ENCODE measurements around the gene PDGFB.

- TF ChIP-seq CTCF (IDR thresholded peaks at IDR 0.05; ENCODE audit: insufficient read depth, low read length): no peak
- TF ChIP-seq POLR2AphosphoS5 (IDR thresholded peaks at IDR 0.05; ENCODE audit: low read depth): no peak
- TF ChIP-seq REST (IDR thresholded peaks at IDR 0.05; ENCODE audit: insufficient replicate concordance, low read depth): no peak
Measured at GRCh38 chr22:39266398-39267030, 21.7 kb upstream of the PDGFB start.

All from HL-60 (cell line).